HTR-8/SVneo (cell line): ENCODE data around the gene DGKD.

Experiments used
- DNase-seq: peaks from one replicate; pipeline ENCODE4 v3.0.0; 2011; ENCODE audit warnings: low spot score, mixed read lengths; ENCODE audit not compliant: insufficient read length
- FAIRE-seq: peaks from 2 replicates; lab custom pipeline; 2011; peaks lifted over from hg19 to GRCh38; lab: Jason Lieb, UNC

DGKD gene

GRCh38 chr2:233440314-233440713, 86.0 kb downstream of the DGKD start:
- FAIRE-seq (no peak), DNase-seq (no peak)

GRCh38 chr2:233440714-233441113, 86.4 kb downstream of the DGKD start:
- FAIRE-seq: no peak
- DNase-seq: no peak

- FAIRE-seq: no peak
- no peak for DNase-seq
Measured at GRCh38 chr2:233441161-233442027, 87.1 kb downstream of the DGKD start.

DNA sequence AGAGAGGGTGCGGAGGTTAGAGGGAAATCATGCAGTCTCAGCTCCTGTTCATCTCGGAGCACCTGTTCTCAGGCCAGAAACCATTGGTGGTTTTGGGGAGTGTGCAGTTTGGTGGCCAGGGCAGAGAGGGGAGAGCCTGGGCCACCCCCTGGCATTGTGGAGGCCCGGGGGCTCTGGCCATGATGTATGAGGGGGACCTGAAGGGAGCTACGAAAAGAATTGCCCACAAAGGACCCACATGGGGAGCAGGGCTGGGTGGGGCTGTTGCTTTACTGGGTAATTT, 87.7 kb downstream of the DGKD start:
- no peak for FAIRE-seq
- no peak for DNase-seq

DNA sequence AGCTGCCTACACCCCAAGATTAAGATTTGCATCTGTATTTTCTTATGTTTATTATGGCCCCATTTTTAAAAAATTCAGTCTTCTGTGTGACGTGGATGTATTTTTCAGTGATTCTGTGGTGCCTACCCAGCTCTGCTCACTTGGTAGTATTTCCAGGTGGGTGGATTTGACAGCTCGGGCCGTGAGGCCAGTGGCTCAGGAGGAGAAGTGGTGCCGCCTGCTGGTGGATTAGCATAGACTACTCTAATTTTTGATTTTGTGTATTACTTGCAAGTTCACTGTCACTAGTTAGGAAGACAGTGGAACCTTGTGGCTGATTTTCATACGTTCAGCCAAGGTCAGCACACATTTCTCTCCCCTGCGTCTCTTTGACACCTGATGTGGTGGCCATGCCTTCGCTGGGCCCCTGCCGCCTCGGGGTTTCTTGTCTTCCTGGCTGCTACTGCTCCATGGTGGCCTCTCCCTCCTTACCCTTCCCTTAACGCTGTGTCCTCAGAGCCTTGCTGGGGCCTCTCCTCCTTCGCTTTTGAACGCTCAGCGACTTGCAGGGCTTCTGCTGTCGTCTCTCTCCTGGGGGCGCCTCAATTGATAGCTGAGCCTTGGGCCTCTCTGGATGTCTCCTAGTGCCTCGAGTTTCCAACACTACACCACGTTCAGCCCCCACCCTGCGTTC, 89.4 kb downstream of the DGKD start:
- DNase-seq (peak; percentile 90), FAIRE-seq (peak; percentile 77)

- FAIRE-seq: no peak
- no peak for DNase-seq
Measured at GRCh38 chr2:233444501-233444900, 90.2 kb downstream of the DGKD start.

DNA sequence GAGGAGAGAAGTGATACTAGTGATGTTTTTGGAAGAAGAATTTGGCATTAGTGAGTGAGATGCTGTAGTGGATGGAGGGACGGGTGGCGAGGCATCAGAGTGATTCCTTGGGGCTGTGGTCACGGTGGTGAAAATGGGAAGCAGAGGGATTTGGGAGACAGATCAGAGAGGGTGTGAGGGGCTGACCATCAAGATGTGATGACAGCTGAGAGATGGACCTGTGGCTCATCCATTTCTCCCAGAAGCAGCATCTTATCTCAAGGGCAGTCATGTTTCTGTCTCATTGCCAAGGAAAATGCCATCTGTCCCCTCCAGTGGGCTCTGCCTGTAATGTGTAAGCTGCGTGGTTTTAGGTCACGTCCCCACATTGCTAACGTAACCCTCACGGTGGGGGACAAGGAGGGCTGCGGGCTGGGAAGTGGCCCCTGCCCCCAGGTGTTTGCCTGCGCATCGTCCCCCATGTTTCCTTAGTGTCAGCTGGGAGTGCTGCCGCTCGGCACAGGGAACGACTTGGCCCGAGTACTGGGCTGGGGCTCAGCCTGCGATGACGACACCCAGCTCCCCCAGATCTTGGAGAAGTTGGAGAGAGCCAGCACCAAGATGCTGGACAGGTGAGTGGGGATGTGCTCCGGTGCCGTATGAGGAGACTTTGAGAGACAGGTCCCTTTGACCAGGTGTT, 91.0 kb downstream of the DGKD start:
- DNase-seq (no peak), FAIRE-seq (no peak)

GRCh38 chr2:233446121-233446520, 91.8 kb downstream of the DGKD start:
- FAIRE-seq (no peak), DNase-seq (no peak)

GRCh38 chr2:233446606-233447305, 92.5 kb downstream of the DGKD start:
- DNase-seq (no peak), FAIRE-seq (peak; percentile 33)

- FAIRE-seq (no peak), DNase-seq (no peak)
Measured at GRCh38 chr2:233447506-233448219, 93.4 kb downstream of the DGKD start.

DNA sequence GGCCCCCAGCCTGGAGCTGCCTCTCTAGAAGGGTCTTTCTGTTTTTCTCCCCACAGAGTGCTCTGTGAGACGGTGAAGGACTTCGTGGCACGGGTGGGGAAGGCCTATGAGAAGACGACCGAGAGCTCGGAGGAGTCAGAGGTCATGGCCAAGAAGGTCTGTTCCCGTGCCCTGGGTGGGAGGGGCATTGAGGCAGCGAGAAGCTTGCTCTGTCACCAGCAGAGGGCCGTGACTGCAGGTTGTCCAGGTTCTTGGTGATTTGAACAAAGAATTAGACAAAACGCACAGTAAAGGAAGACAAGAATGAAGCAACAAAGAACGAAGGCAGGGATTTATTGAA, 93.9 kb downstream of the DGKD start:
- DNase-seq: no peak
- FAIRE-seq: no peak

- DNase-seq: no peak
- FAIRE-seq: no peak
Measured at GRCh38 chr2:233448575-233448974, 94.3 kb downstream of the DGKD start.

GRCh38 chr2:233449081-233449901, 95.0 kb downstream of the DGKD start:
- DNase-seq (peak; percentile 39), FAIRE-seq (no peak)

DNA sequence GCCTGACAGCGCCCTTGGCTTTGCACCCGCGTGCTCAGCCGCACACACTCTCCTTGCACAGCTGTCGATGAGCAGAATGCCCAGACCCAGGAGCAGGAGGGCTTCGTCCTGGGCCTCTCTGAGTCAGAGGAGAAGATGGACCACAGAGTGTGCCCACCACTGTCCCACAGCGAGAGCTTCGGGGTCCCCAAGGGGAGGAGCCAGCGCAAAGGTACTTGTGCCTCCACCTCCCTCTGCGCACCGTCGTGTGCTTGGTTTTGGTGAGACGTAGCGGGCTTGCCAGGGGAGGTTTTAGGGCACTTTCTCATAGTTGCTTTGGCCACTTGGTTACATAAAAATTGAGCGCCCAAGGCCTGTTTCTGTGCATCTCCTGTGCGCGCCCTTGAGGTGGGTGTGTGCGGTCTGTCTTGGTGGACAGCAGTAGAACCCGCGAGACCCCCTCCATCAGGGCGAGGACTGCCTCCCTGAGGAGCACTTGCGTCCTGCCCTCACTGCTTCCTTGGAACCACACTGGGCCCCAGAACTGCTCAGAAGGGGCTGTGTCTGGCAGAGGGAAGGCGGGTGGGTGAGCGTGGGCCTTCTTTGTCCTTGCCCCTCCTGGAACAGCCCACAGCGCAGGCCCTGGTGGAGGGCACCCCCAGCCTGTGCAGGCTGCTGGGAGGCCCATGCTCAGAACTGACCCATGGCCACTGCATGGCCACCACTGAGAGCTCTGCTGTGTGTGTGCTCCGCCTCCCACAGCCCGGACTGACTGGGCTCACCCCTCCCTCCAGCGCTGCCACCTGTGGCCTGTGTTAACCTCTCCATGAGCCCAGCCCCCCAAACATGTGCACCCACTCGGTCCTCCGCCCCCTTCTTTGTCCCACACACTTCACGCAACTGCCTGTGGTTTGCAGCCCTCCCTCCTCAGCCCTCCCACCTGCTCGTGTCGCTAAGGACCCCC, 95.9 kb downstream of the DGKD start:
- no peak for DNase-seq
- FAIRE-seq: no peak

- FAIRE-seq: no peak
- DNase-seq: no peak
Measured at GRCh38 chr2:233450864-233451575, 96.7 kb downstream of the DGKD start.

DNA sequence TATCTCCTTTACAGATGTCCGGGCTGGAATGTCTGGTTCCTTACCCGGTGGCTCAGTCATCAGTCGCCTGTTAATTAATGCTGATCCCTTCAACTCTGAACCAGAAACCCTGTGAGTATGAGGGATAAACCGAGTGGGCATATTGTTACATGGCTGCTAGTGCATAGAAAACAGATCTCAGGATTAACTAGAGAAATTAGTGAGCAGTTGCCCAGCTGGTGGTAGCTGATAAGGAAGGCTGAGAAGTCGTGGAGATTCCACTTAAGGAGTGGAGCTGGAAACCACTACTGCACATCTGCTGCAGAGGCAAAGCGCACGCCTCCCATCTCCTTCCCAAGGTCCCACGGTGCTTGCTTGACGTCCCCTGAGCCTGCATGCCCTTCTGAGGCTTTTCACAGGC, 97.7 kb downstream of the DGKD start:
- FAIRE-seq (no peak), DNase-seq (no peak)

GRCh38 chr2:233453111-233453915, 99.0 kb downstream of the DGKD start:
- FAIRE-seq: no peak
- DNase-seq: no peak
